Brain microvascular endothelial cell (primary cell): Measurements from ENCODE around the gene EEIG2.
"Not testable (repeated sequence)": the region's sequence is repeated elsewhere in the genome, so short reads cannot be mapped to it uniquely, and the experiment has no call there.

ENCODE experiments used
- DNase-seq: peaks from one replicate; pipeline ENCODE4 v3.0.0-alpha.2; 2020
- H3K27ac ChIP-seq: fragments of 250-450 bp; sonication (Bioruptor Pico); 2 replicates; pipeline ENCODE4 v1.5.1; 2020; ENCODE audit warnings: mild to moderate bottlenecking, moderate library complexity
- H3K27me3 ChIP-seq: fragments of 250-450 bp; sonication (Bioruptor Pico); replicated peaks from 2 replicates; pipeline ENCODE4 v1.5.1; 2020; ENCODE audit warnings: mild to moderate bottlenecking
- H3K36me3 ChIP-seq: fragments of 250-450 bp; sonication (Bioruptor Pico); replicated peaks from 2 replicates; pipeline ENCODE4 v1.5.1; 2020; ENCODE audit warnings: mild to moderate bottlenecking
- H3K4me3 ChIP-seq: 2 replicates; pipeline ENCODE4 v1.5.1; 2011; ENCODE audit warnings: low read depth, mild to moderate bottlenecking, control low read depth, low read length, moderate library complexity
- in situ Hi-C: cut with HindIII; loops from 2 replicates; pipeline ENCODE4 v1.10.0; 2017; ENCODE audit warnings: low sequenced_read_pairs, low pct_ligation_motif_present
- TF ChIP-seq, protein P1 (sequence below): IDR thresholded peaks from 2 replicates; pipeline ENCODE4 v1.5.1; 2011; ENCODE audit warnings: low read depth, mild to moderate bottlenecking, moderate library complexity, low read length, control low read depth, inconsistent platforms; ENCODE audit errors: missing control alignments

Gene EEIG2

DNA sequence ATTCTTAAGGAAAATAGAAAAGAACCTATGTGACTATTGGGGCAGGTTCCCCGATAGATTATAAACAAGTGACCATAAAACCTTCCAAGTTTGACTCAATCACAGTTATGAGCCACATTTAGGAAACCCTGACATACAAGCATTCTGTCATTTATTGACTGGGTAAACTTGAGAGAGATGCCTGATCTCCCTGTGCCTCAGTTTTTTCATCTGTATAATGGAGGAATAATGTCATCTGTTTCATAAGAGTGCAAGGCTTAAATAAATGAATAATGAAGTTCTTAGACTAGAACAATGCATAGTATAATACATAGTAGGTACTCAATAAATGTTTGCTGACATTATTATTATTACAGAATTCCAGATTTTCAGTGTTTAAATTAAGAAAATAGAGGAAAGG lies 18.9 kb upstream of the EEIG2 start:
- H3K36me3 ChIP-seq, result no peaks in the 10 kb centered on the region
- H3K27ac ChIP-seq, result no peak overlapping the region
- in situ Hi-C loops, result no loop called here
- TF ChIP-seq, protein P1, sequence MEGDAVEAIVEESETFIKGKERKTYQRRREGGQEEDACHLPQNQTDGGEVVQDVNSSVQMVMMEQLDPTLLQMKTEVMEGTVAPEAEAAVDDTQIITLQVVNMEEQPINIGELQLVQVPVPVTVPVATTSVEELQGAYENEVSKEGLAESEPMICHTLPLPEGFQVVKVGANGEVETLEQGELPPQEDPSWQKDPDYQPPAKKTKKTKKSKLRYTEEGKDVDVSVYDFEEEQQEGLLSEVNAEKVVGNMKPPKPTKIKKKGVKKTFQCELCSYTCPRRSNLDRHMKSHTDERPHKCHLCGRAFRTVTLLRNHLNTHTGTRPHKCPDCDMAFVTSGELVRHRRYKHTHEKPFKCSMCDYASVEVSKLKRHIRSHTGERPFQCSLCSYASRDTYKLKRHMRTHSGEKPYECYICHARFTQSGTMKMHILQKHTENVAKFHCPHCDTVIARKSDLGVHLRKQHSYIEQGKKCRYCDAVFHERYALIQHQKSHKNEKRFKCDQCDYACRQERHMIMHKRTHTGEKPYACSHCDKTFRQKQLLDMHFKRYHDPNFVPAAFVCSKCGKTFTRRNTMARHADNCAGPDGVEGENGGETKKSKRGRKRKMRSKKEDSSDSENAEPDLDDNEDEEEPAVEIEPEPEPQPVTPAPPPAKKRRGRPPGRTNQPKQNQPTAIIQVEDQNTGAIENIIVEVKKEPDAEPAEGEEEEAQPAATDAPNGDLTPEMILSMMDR, result no peak
- no peak overlapping the region for H3K4me3 ChIP-seq
- no peak for DNase-seq
- no peaks in the 10 kb centered on the region for H3K27me3 ChIP-seq

- in situ Hi-C loops, result no loop called here
- no peak overlapping the region for H3K27ac ChIP-seq
- no peak overlapping the region for H3K4me3 ChIP-seq
- H3K36me3 ChIP-seq, result no peaks in the 10 kb centered on the region
- DNase-seq, result no peak
- TF ChIP-seq, protein P1, result no peak
- no peaks in the 10 kb centered on the region for H3K27me3 ChIP-seq
Measured at GRCh38 chr1:108541861-108542260, 18.0 kb upstream of the EEIG2 start.

GRCh38 chr1:108547493-108547892 lies 12.4 kb upstream of the EEIG2 start:
- DNase-seq, H3K27me3 ChIP-seq, H3K4me3 ChIP-seq, H3K27ac ChIP-seq, H3K36me3 ChIP-seq, in situ Hi-C loops: not testable (repeated sequence)

DNA sequence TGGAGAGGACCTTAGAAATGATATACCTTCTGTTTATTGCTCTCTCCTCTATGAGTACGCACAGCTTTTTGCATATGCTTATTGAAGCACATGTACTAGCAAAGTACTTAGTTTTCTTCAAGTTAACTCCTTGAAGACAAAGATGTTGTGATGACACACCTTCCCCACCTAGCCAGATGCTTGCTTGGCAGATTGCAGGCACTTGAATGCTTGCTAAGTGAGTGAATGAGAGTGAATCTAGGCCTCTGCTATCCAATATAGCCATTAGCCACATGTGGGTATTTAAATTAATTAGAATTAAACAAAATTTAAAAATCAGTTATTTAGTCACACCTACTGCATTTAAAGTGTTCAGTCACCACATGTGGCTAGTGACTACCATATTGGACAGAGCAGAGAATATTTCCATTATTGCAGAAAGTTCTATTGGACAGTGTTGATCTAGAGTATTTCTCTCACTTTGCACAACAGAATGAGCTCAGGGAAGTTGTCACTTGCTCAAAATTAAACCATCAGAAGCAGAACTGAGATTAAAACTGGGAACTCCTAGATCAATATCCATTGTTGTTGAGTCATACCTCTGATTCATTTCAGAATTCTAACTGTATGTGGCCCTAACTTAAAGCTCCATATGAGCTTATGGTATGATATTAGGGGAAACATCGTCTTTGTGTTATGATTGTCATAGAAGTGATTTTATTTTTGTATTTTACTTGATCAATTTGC lies 8.6 kb upstream of the EEIG2 start:
- TF ChIP-seq, protein P1, result no peak
- H3K36me3 ChIP-seq, result no peaks in the 10 kb centered on the region
- no peak for DNase-seq
- in situ Hi-C loops, result no loop called here
- H3K27me3 ChIP-seq, result no peaks in the 10 kb centered on the region
- no peak overlapping the region for H3K27ac ChIP-seq
- H3K4me3 ChIP-seq, result no peak overlapping the region

DNA sequence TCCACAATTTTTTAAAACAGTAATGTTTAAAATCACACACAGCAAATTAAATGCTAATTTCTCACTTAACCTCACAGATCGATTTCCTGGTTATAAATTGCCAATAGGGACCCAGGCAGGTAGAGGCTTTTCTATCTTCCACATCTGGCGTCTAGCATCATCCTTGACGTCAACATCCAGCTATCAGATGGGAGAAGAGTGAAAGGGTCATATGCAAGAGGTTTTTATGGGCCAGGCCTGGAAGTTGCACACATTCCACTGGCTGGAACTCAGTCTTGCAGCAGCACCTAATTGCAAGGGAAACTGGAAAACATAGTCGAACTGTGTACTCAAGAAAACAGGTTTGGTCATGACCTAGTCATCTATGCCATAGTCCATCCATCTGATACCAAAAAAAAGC lies 6.0 kb upstream of the EEIG2 start:
- in situ Hi-C loops, result no loop called here
- no peak overlapping the region for H3K27ac ChIP-seq
- no peak overlapping the region for H3K4me3 ChIP-seq
- DNase-seq, result no peak
- TF ChIP-seq, protein P1, result no peak
- H3K27me3 ChIP-seq, result no peaks in the 10 kb centered on the region
- no peaks in the 10 kb centered on the region for H3K36me3 ChIP-seq

- DNase-seq, result no peak
- no peaks in the 10 kb centered on the region for H3K36me3 ChIP-seq
- no peaks in the 10 kb centered on the region for H3K27me3 ChIP-seq
- TF ChIP-seq, protein P1, result no peak
- no peak overlapping the region for H3K4me3 ChIP-seq
- in situ Hi-C loops, result no loop called here
- H3K27ac ChIP-seq, result no peak overlapping the region
Measured at GRCh38 chr1:108554682-108555427, 5.0 kb upstream of the EEIG2 start.
